Astrocyte (in vitro differentiated cells and primary cell): Measurements from ENCODE around the gene DUS1L. TPM values are rescaled to one million over a fixed set of nuclear protein-coding genes. Genes with fewer than 3 reads are reported as not detected.

ENCODE experiments used
- DNase-seq: peaks from one replicate; pipeline ENCODE4 v3.0.0-alpha.2; 2010; ENCODE audit warnings: low read depth
- FAIRE-seq: peaks from 2 replicates; lab custom pipeline; 2011; peaks lifted over from hg19 to GRCh38; lab: Jason Lieb, UNC
- H2AFZ ChIP-seq: 2 replicates; pipeline ENCODE4 v1.6.0; 2012; ENCODE audit warnings: low read depth, low read length, inconsistent platforms
- H3K27ac ChIP-seq: 2 replicates; pipeline ENCODE4 v1.5.1; 2011; ENCODE audit warnings: low read depth, low read length, inconsistent platforms
- H3K27me3 ChIP-seq: 2 replicates; pipeline ENCODE4 v1.6.0; 2011; ENCODE audit warnings: low read length, inconsistent platforms; ENCODE audit not compliant: insufficient read depth
- H3K36me3 ChIP-seq: 2 replicates; pipeline ENCODE4 v1.5.1; 2011; ENCODE audit warnings: low read length, inconsistent platforms; ENCODE audit not compliant: insufficient read depth
- H3K4me1 ChIP-seq: 2 replicates; pipeline ENCODE4 v1.5.1; 2011; ENCODE audit warnings: low read length, inconsistent platforms; ENCODE audit not compliant: insufficient read depth
- H3K4me2 ChIP-seq: 2 replicates; pipeline ENCODE4 v1.6.0; 2012; ENCODE audit warnings: low read length, inconsistent platforms
- H3K4me3 ChIP-seq: 2 replicates; pipeline ENCODE4 v1.5.1; 2011; ENCODE audit warnings: low read depth, mild to moderate bottlenecking, low read length, inconsistent platforms; ENCODE audit not compliant: insufficient read depth
- H3K79me2 ChIP-seq: 2 replicates; pipeline ENCODE4 v1.6.0; 2012; ENCODE audit warnings: mild to moderate bottlenecking, low read length, inconsistent platforms; ENCODE audit not compliant: insufficient read depth
- H3K9ac ChIP-seq: 2 replicates; pipeline ENCODE4 v1.6.0; 2012; ENCODE audit warnings: mild to moderate bottlenecking, low read length, inconsistent platforms
- H3K9me3 ChIP-seq: 2 replicates; pipeline ENCODE4 v1.5.1; 2012; ENCODE audit warnings: low read depth, mild to moderate bottlenecking, low read length, inconsistent platforms; ENCODE audit not compliant: insufficient read depth
- H4K20me1 ChIP-seq: 2 replicates; pipeline ENCODE4 v1.6.0; 2012; ENCODE audit warnings: low read length, inconsistent platforms; ENCODE audit not compliant: insufficient read depth
- H3K27ac Mint-ChIP-seq: one replicate; pipeline ENCODE4 v1.8.0; 2021; ENCODE audit warnings: mild to moderate bottlenecking, mixed read lengths; ENCODE audit not compliant: unreplicated experiment
- H3K27me3 Mint-ChIP-seq: one replicate; pipeline ENCODE4 v1.8.0; 2021; ENCODE audit warnings: low read depth, mixed read lengths; ENCODE audit not compliant: unreplicated experiment
- H3K36me3 Mint-ChIP-seq: one replicate; pipeline ENCODE4 v1.8.0; 2021; ENCODE audit warnings: low read depth, mixed read lengths; ENCODE audit not compliant: unreplicated experiment
- H3K4me1 Mint-ChIP-seq: one replicate; pipeline ENCODE4 v1.8.0; 2021; ENCODE audit warnings: low read depth, mixed read lengths; ENCODE audit not compliant: unreplicated experiment
- H3K4me3 Mint-ChIP-seq: one replicate; pipeline ENCODE4 v1.8.0; 2021; ENCODE audit warnings: mild to moderate bottlenecking, moderate library complexity, mixed read lengths; ENCODE audit not compliant: unreplicated experiment
- H3K9me3 Mint-ChIP-seq: one replicate; pipeline ENCODE4 v1.8.0; 2021; ENCODE audit warnings: mild to moderate bottlenecking, mixed read lengths; ENCODE audit not compliant: unreplicated experiment
- EZH2 ChIP-seq: IDR thresholded peaks from 2 replicates; pipeline ENCODE4 v1.6.1; 2012; ENCODE audit warnings: mild to moderate bottlenecking, low read length, inconsistent platforms; ENCODE audit not compliant: insufficient read depth
- total RNA-seq: library from RNA; stranded (reverse); gene quantifications from 2 replicates; pipeline ENCODE4 v1.2.1, GENCODE V29; 2021
- TF ChIP-seq, protein P1 (sequence below): IDR thresholded peaks from 2 replicates; pipeline ENCODE4 v1.5.1; 2011; ENCODE audit warnings: low read depth, mild to moderate bottlenecking, inconsistent platforms, low read length, moderate library complexity; ENCODE audit not compliant: insufficient read depth

Gene DUS1L
- total RNA-seq, 1 donor from 2014 or later: 55.1 TPM

DNA sequence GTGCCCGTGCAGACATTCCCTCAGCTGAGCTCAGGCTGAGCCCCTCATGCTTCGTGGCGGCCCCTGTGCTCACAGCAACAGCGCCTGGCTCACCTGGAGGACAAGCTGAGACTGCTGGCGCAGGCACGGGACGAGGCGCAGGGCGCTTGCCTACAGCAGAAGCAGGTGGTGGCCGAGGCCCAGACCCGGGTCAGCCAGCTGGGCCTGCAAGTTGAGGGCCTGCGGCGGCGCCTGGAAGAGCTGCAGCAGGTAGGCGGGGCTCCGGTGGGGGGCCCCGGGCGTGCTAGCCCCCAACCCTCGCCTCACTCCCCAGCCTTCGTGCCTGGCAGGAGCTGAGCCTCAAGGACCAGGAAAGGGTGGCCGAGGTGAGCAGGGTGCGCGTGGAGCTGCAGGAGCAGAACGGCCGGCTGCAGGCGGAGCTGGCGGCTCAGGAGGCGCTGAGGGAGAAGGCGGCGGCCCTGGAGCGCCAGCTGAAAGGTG lies 35.6 kb downstream of the DUS1L start:
- Histone ChIP-seq H3K4me2 (peak overlapping the region; percentile 91), H3K4me3 (no peak overlapping the region)

DNA sequence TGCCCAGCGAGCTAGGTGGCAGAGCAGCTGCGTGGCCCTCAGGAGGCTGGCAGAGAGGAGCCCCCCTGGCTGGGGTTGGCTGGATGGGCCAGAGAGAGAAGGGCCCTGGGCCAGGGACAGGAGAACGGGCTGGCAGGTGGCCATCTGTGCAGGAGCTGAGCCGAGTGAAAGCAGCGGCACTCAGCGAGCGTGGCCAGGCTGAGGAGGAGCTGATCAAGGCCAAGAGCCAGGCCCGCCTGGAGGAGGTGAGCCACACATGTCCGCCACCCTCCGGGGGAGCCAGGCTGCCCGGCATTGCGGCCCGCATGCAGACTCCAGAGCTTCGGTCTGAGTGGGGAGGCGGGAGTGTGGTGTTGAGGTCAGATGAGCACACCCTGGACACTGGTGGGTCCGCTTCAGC lies 36.2 kb downstream of the DUS1L start:
- Mint-ChIP-seq H3K9me3 (no peaks in the 10 kb centered on the region), H3K4me3 (peak overlapping the region; percentile 71), H3K27me3 (peaks cover 10% of the 10 kb centered on the region), H3K4me1 (no peaks in the 10 kb centered on the region), H3K27ac (no peak overlapping the region), H3K36me3 (peaks cover 5% of the 10 kb centered on the region)
- no peaks in the 10 kb centered on the region for H3K79me2 ChIP-seq
- H3K9ac ChIP-seq: no peak overlapping the region
- peaks cover 12% of the 10 kb centered on the region for H3K4me1 ChIP-seq
- no peaks in the 10 kb centered on the region for H4K20me1 ChIP-seq
- H3K27ac ChIP-seq: no peak overlapping the region
- H3K36me3 ChIP-seq: no peaks in the 10 kb centered on the region
- no peaks in the 10 kb centered on the region for H3K9me3 ChIP-seq
- no peak overlapping the region for H3K4me2 ChIP-seq
- FAIRE-seq: no peak
- TF ChIP-seq, protein P1, sequence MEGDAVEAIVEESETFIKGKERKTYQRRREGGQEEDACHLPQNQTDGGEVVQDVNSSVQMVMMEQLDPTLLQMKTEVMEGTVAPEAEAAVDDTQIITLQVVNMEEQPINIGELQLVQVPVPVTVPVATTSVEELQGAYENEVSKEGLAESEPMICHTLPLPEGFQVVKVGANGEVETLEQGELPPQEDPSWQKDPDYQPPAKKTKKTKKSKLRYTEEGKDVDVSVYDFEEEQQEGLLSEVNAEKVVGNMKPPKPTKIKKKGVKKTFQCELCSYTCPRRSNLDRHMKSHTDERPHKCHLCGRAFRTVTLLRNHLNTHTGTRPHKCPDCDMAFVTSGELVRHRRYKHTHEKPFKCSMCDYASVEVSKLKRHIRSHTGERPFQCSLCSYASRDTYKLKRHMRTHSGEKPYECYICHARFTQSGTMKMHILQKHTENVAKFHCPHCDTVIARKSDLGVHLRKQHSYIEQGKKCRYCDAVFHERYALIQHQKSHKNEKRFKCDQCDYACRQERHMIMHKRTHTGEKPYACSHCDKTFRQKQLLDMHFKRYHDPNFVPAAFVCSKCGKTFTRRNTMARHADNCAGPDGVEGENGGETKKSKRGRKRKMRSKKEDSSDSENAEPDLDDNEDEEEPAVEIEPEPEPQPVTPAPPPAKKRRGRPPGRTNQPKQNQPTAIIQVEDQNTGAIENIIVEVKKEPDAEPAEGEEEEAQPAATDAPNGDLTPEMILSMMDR: no peak
- no peak for TF ChIP-seq EZH2
- no peak for DNase-seq
- H3K27me3 ChIP-seq: no peaks in the 10 kb centered on the region
- no peak overlapping the region for H2AFZ ChIP-seq
- no peak overlapping the region for H3K4me3 ChIP-seq

More for the DNA sequence above, 35.6 kb downstream of the DUS1L start:
- H3K4me1 ChIP-seq: peaks cover 12% of the 10 kb centered on the region
- no peak overlapping the region for H3K27ac ChIP-seq
- H3K9me3 ChIP-seq: no peaks in the 10 kb centered on the region
- Mint-ChIP-seq H3K27ac (no peak overlapping the region), H3K4me3 (no peak overlapping the region), H3K4me1 (no peaks in the 10 kb centered on the region), H3K27me3 (peaks cover 10% of the 10 kb centered on the region), H3K9me3 (no peaks in the 10 kb centered on the region), H3K36me3 (peaks cover 6% of the 10 kb centered on the region)
- peak overlapping the region; percentile 87 for H2AFZ ChIP-seq
- H4K20me1 ChIP-seq: no peaks in the 10 kb centered on the region
- FAIRE-seq (no peak), DNase-seq (no peak)
- no peak overlapping the region for H3K9ac ChIP-seq
- TF ChIP-seq EZH2: no peak
- TF ChIP-seq, protein P1: no peak
- no peaks in the 10 kb centered on the region for H3K79me2 ChIP-seq
- H3K36me3 ChIP-seq: no peaks in the 10 kb centered on the region
- H3K27me3 ChIP-seq: no peaks in the 10 kb centered on the region

DNA sequence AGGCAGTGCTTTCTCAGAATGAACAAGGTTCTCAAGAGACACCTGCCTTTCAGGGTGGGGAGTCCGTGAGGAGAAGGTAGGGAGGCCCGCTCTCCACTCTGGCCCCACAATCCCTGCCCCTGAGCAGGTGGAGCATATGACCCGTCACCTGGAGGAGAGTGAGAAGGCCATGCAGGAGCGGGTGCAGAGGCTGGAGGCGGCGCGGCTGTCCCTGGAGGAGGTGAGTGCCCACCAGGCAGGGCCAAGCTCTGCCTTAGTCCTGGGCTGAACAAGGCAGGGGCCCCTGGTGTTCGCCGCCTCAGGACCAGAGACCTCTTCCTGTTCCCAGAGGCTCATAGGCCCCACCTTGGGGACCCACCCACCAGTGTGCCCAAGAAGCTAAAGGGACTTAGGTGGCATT lies 36.6 kb downstream of the DUS1L start:
- Histone ChIP-seq H3K4me2 (no peak overlapping the region), H3K4me3 (no peak overlapping the region), H4K20me1 (no peaks in the 10 kb centered on the region), H3K9me3 (no peaks in the 10 kb centered on the region), H2AFZ (no peak overlapping the region), H3K36me3 (no peaks in the 10 kb centered on the region), H3K4me1 (peaks cover 15% of the 10 kb centered on the region), H3K79me2 (no peaks in the 10 kb centered on the region), H3K27me3 (no peaks in the 10 kb centered on the region), H3K9ac (no peak overlapping the region), H3K27ac (no peak overlapping the region)
- no peaks in the 10 kb centered on the region for H3K4me1 Mint-ChIP-seq
- no peaks in the 10 kb centered on the region for H3K9me3 Mint-ChIP-seq
- DNase-seq: no peak
- TF ChIP-seq EZH2: no peak
- TF ChIP-seq, protein P1: no peak
- no peak overlapping the region for H3K4me3 Mint-ChIP-seq
- H3K27ac Mint-ChIP-seq: no peak overlapping the region
- H3K27me3 Mint-ChIP-seq: peaks cover 8% of the 10 kb centered on the region
- peaks cover 1% of the 10 kb centered on the region for H3K36me3 Mint-ChIP-seq
- FAIRE-seq: no peak
